Fibroblast of lung (primary cell): ENCODE measurements around the gene AEBP2. TPM values are rescaled to one million over a fixed set of nuclear protein-coding genes. Genes with fewer than 3 reads are reported as not detected.

Experiments used
- DNase-seq, 2 donors: peaks; one replicate each; pipeline versions ENCODE4 v3.0.0 to v3.0.0-alpha.2; 2010; ENCODE audit warnings: low read depth in 2 of 2
- H2AFZ ChIP-seq: 2 replicates; pipeline ENCODE4 v1.5.1; 2012; ENCODE audit warnings: low read length, control low read depth, inconsistent platforms
- H3K27ac ChIP-seq: 2 replicates; pipeline ENCODE4 v1.5.1; 2011; ENCODE audit warnings: low read length, control low read depth; ENCODE audit not compliant: insufficient read depth
- H3K27me3 ChIP-seq: 2 replicates; pipeline ENCODE4 v1.5.1; 2011; ENCODE audit warnings: mild to moderate bottlenecking, low read length; ENCODE audit not compliant: control insufficient read depth, insufficient read depth
- H3K36me3 ChIP-seq: 2 replicates; pipeline ENCODE4 v1.5.1; 2011; ENCODE audit warnings: low read length; ENCODE audit not compliant: control insufficient read depth, insufficient read depth
- H3K4me1 ChIP-seq: 2 replicates; pipeline ENCODE4 v1.5.1; 2011; ENCODE audit warnings: low read length; ENCODE audit not compliant: control insufficient read depth, insufficient read depth; ENCODE audit errors: extremely low read depth
- H3K4me2 ChIP-seq: 2 replicates; pipeline ENCODE4 v1.5.1; 2011; ENCODE audit warnings: low read length, control low read depth; ENCODE audit not compliant: insufficient read depth; ENCODE audit errors: extremely low read depth
- H3K4me3 ChIP-seq, 4 experiments: fragments of 200-600 bp in 1 of 4; sonication (generic) in 1 of 4; replicated peaks in 1 of 4; 2 replicates each; pipeline ENCODE4 v1.5.1; 2011 to 2016; ENCODE audit warnings: low read length in 4 of 4, low read depth in 3 of 4, mild to moderate bottlenecking in 3 of 4, control low read depth in 2 of 4, inconsistent platforms in 1 of 4, mixed read lengths in 1 of 4; ENCODE audit not compliant: insufficient read depth in 1 of 4; ENCODE audit errors: control extremely low read depth in 1 of 4
- H3K79me2 ChIP-seq: 2 replicates; pipeline ENCODE4 v1.5.1; 2012; ENCODE audit warnings: mild to moderate bottlenecking, low read length, inconsistent platforms; ENCODE audit not compliant: control insufficient read depth, insufficient read depth
- H3K9ac ChIP-seq: 2 replicates; pipeline ENCODE4 v1.5.1; 2011; ENCODE audit warnings: mild to moderate bottlenecking, low read length, control low read depth; ENCODE audit not compliant: insufficient read depth
- H3K9me3 ChIP-seq: 2 replicates; pipeline ENCODE4 v1.5.1; 2012; ENCODE audit warnings: low read depth, low read length; ENCODE audit not compliant: control insufficient read depth, insufficient read depth
- H4K20me1 ChIP-seq: 2 replicates; pipeline ENCODE4 v1.5.1; 2011; ENCODE audit warnings: low read length; ENCODE audit not compliant: control insufficient read depth, insufficient read depth; ENCODE audit errors: extremely low read depth
- EZH2 ChIP-seq: IDR thresholded peaks from 2 replicates; pipeline ENCODE4 v1.5.1; 2012; ENCODE audit warnings: low read length, control low read depth, mild to moderate bottlenecking; ENCODE audit errors: missing control alignments
- polyA plus RNA-seq, 2 donors: library from polyadenylated mRNA; depleted of rRNA in 1 of 2; stranded (reverse) in 1 of 2; unstranded in 1 of 2; fragments of >200 nt; gene quantifications; 2 replicates each; pipeline ENCODE4 v1.2.1, GENCODE V29; 2011 to 2012; ENCODE audit warnings: missing spikeins in 1 of 2
- total RNA-seq: library from RNA; depleted of rRNA; stranded (reverse); fragments of >200 nt; gene quantifications from 2 replicates; pipeline ENCODE4 v1.2.1, GENCODE V29; 2014
- TF ChIP-seq, protein P1 (sequence below), 2 donors: IDR thresholded peaks in 1 of 2; conservative IDR thresholded peaks in 1 of 2; 1 replicate in 1 of 2; 2 replicates in 1 of 2; pipeline ENCODE4 v1.5.1; 2011 to 2012; ENCODE audit warnings: low read length in 2 of 2, control low read depth in 1 of 2, inconsistent platforms in 1 of 2, low read depth in 1 of 2, mild to moderate bottlenecking in 1 of 2

AEBP2 gene
- total and polyA plus RNA-seq, 2 donors (not counting 1 experiment from before 2014, with no cell fraction given): 15.6 to 23.9 TPM

DNA sequence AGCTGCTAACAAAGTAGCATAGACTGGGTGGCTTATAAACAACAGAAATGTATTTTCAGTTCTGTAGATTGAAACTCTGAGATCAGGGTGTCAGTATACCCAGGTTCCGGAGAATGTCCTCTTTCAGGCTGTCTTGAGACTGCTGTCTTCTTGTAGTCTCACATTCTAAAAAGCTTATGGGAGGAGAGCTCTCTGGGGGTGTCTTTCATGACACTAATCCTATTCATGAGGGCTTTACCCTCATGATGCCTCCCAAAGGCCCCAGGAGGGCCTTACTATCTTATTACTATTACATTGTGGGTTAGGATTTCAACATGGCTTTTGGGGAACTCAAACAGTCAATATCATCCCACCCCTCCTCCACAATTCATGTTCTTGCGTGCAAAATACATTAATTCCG lies 94.3 kb downstream of the AEBP2 start:
- no peak overlapping the region for H2AFZ ChIP-seq
- no peaks in the 10 kb centered on the region for H3K27me3 ChIP-seq
- no peaks in the 10 kb centered on the region for H3K36me3 ChIP-seq
- H3K4me2 ChIP-seq: no peak overlapping the region
- no peak overlapping the region for H3K9ac ChIP-seq
- H3K9me3 ChIP-seq: no peaks in the 10 kb centered on the region
- no peak overlapping the region for H3K27ac ChIP-seq
- TF ChIP-seq, protein P1, sequence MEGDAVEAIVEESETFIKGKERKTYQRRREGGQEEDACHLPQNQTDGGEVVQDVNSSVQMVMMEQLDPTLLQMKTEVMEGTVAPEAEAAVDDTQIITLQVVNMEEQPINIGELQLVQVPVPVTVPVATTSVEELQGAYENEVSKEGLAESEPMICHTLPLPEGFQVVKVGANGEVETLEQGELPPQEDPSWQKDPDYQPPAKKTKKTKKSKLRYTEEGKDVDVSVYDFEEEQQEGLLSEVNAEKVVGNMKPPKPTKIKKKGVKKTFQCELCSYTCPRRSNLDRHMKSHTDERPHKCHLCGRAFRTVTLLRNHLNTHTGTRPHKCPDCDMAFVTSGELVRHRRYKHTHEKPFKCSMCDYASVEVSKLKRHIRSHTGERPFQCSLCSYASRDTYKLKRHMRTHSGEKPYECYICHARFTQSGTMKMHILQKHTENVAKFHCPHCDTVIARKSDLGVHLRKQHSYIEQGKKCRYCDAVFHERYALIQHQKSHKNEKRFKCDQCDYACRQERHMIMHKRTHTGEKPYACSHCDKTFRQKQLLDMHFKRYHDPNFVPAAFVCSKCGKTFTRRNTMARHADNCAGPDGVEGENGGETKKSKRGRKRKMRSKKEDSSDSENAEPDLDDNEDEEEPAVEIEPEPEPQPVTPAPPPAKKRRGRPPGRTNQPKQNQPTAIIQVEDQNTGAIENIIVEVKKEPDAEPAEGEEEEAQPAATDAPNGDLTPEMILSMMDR (conservative IDR thresholded peaks at IDR 0.05 in 1 of 2, IDR thresholded peaks at IDR 0.05 in 1 of 2; ENCODE audit: low read depth in 1 of 2, low read length in 2 of 2): no peak
- TF ChIP-seq EZH2: no peak
- no peak for DNase-seq
- no peaks in the 10 kb centered on the region for H4K20me1 ChIP-seq
- no peak overlapping the region for H3K4me3 ChIP-seq
- H3K4me1 ChIP-seq: peaks cover 6% of the 10 kb centered on the region
- no peaks in the 10 kb centered on the region for H3K79me2 ChIP-seq

DNA sequence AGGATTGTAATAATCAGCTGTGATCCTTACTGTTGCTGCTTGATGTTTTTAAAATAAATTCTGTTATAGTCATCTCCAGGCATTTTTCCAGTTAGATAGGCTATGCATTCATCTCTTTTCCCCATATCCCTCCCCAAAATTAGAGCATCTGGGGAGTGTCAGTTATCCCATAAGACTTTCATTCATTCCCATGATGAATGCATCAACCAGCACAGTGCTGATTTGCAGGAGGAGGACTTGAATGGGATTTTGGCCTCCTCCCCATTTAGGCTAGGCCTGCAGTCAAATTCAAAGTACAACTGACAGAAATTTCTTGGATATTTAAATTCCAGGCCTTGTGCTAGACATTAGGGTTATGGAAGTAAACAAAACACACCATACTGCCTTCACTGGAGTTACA lies 99.8 kb downstream of the AEBP2 start:
- TF ChIP-seq, protein P1 (conservative IDR thresholded peaks at IDR 0.05 in 1 of 2, IDR thresholded peaks at IDR 0.05 in 1 of 2; ENCODE audit: low read depth in 1 of 2, low read length in 2 of 2): no peak
- no peak for TF ChIP-seq EZH2
- Histone ChIP-seq H4K20me1 (no peaks in the 10 kb centered on the region), H3K79me2 (no peaks in the 10 kb centered on the region), H3K27ac (no peak overlapping the region), H3K9me3 (no peaks in the 10 kb centered on the region), H3K4me2 (no peak overlapping the region), H3K4me3 (no peak overlapping the region), H3K4me1 (no peaks in the 10 kb centered on the region), H3K9ac (no peak overlapping the region), H3K27me3 (no peaks in the 10 kb centered on the region), H3K36me3 (no peaks in the 10 kb centered on the region), H2AFZ (no peak overlapping the region)
- no peak for DNase-seq

DNA sequence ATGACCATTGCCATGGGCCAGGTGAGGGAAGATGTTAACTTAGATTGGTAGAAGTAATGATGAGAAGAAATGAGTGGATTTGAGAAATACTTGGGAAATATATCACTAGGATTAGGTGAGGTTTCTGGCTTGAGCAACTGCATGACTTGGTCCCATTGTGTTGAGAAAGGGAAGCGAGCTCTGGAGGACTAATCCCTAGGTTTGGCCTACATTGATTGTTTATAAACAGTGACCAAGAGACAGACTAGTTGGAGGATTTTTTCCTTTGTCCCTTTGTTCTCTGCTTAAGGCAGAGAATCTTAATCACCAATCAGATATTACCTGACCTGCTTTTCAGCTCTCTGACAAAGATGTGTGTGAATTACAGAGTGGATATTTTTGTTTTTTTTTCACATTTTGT lies 100.5 kb downstream of the AEBP2 start:
- TF ChIP-seq, protein P1 (conservative IDR thresholded peaks at IDR 0.05 in 1 of 2, IDR thresholded peaks at IDR 0.05 in 1 of 2; ENCODE audit: low read depth in 1 of 2, low read length in 2 of 2): no peak
- no peak for TF ChIP-seq EZH2
- no peak overlapping the region for H3K27ac ChIP-seq
- no peaks in the 10 kb centered on the region for H3K27me3 ChIP-seq
- H3K9ac ChIP-seq: no peak overlapping the region
- no peaks in the 10 kb centered on the region for H3K79me2 ChIP-seq
- no peaks in the 10 kb centered on the region for H3K4me1 ChIP-seq
- no peaks in the 10 kb centered on the region for H3K9me3 ChIP-seq
- no peaks in the 10 kb centered on the region for H4K20me1 ChIP-seq
- H3K4me2 ChIP-seq: no peak overlapping the region
- H3K4me3 ChIP-seq: no peak overlapping the region
- DNase-seq: no peak
- no peak overlapping the region for H2AFZ ChIP-seq
- no peaks in the 10 kb centered on the region for H3K36me3 ChIP-seq
